NCI-H1105 treated with DMSO at 0.1 percent for 48 hours (cell line): Measurements from ENCODE around the gene GEMIN5.

Source experiments
- DNase-seq: peaks from one replicate; lab custom pipeline; 2025; lab: John Stamatoyannopoulos, UW

Gene GEMIN5

DNA sequence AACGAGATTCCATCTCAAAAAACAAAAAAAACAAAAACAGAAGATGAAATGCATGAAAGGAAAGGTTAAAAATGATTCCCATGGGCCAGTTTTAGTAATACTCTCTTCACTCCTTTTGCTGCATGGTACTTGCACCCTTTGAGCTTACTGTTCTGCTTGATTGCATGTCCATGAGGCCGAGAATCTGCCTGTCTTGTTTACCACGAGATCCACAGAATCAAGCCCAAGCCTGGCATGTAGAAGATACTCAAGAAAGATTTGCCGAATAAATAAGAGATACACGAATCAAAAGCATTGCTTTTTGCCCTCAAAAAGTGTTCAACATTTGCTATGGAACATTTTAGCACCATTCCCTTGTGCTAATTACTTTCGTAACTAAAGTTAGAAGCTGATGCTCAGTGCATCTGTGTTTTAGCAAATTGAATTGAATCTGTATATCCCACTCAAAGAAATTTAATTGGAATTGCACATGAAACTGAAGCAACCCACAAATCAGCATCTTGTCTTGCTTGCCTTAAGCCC, 88.7 kb downstream of the GEMIN5 start:
- DNase-seq, result no peak

DNA sequence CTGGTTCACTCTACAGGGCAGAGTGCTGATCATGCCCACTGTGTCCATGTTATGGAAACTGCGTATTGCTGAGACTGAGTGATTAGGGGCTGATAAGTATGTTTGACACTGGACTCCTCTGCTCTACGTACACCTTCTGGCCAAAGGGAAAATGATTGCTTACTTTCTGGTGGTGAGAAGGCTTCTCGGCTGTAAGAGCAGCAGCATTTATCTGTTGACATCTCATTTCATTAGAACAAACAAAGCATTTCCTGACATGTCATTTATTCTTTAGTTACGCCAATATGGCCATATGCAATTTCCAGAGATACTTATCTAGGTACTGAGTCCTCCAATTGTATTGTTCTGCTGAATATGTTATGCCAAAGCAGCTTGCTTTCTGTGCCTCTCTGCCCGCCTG, 93.2 kb downstream of the GEMIN5 start:
- DNase-seq, result no peak

DNA sequence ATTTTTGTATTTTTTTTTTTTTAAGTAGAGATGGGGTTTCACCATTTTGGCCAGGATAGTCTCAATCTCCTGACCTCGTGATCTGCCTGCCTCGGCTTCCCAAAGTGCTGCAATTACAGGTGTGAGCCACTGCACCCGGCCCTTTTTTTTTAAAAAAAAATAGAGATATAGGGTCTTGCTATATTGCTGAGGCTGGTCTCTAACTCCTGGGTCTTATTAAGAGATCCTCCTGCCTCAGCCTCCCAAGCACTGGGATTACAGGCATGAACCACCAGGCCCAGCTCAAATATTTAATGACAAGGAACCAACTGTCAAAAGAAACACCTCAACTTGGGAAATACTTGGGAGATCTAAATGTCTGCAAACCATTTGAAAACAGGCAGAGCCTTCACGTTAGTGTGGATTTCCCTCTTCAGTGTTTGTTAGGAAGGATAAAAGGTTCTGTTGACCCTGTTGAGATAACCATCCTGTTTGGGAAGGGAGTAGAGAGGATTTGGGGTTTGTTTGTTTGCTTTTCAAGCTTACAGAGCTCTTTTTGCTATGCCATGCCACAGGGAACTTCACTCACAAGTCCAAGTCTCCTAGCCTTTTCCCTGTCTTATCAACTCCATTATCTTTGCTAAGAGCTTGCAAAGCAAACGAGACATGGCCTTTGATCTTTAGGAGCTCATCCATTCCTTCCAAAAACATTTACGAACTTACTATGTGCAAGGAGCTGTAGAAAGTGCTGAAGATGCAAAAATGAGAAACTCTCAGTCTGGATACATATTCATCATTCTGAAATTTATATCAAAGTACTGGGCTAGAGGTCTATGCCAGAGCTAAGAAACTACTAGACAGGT, 95.1 kb downstream of the GEMIN5 start:
- DNase-seq, result no peak

DNA sequence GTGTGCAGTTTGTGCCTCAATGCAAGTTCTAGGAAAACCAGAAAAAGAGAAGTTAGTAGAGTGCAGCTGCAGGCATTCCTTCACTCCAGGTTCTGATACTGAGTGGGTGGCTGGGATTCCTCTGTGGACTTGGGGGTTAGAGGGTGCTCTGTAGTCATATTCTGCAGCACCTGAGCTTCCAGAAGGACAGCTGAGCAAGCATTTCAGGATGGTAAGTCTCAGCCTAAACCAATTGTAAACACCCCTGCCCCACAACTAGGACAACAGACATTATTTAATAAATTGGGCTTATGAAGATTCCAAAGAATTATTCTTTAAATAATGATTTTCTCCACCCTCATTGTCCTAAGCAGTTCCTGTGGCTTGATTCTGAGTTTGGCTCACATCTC, 96.7 kb downstream of the GEMIN5 start:
- DNase-seq, result no peak

DNA sequence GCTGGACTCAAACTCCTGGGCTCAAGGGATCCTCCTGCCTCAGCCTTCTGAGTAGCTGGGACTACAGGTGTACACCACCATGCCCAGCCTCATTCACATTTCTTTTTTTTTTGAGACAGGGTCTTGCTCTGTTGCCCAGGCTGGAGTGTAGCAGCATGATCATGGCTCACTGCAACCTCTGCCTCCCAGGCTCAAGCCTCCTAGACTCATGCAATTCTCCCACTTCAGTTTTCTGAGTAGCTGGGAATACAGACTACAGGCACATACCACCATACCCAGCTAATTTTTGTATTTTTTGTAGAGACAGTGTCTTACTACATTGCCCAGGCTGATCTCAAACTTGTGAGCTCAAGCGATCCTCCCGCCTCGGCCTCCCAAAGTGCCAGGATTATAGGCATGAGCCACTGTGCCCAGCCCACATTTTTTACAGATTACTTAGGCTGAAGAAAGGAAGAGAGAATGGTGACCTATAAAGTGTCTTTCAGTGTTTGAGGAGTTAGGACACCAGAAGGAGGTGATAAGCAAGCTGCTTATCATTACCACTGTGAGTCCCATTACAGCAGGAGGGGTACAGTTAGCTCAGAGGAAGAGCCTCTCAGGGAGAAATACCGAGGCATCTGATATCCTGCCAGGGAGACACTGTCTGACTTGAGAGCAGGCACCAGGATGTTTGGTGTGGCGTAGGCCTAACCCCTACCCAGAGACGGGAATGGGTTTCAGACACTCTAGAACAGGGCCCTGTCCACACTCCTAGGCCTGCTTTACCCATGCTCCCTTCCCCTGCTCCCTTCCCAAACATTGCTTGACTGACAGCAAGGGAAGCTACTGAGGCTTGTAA, 97.4 kb downstream of the GEMIN5 start:
- DNase-seq, result no peak
